Panc1 (cell line): ENCODE data around the gene MBLAC2. TPM values are rescaled to one million over a fixed set of nuclear protein-coding genes. Genes with fewer than 3 reads are reported as not detected.
A peak's percentile ranks its signal among the peaks of the same experiment; 100 is the strongest.

Experiments
- ATAC-seq: fragments of 200-7000 bp; cut with Tn5 transposase; 2 replicates; pipeline ENCODE4 v1.9.1; 2020; ENCODE audit warnings: mild to moderate bottlenecking, moderate library complexity
- Bru-seq: library from RNA; stranded (reverse); fragments of 400-500 nt; gene quantifications from one replicate; lab custom pipeline; 2021; lab: Mats Ljungman, UMichigan
- BruChase-seq, 2 experiments: library from RNA; stranded (reverse); fragments of 400-500 nt; gene quantifications; one replicate each; lab custom pipeline; 2021; lab: Mats Ljungman, UMichigan
- BruUV-seq: library from RNA; stranded (reverse); fragments of 400-500 nt; replicated peaks from 2 replicates; lab custom pipeline; 2021; lab: Mats Ljungman, UMichigan
- CTCF ChIA-PET: fragments of 300-600 bp; sonication (Branson Sonifier 250); formaldehyde crosslinking; loops from one replicate; lab custom pipeline; 2022; ENCODE audit warnings: antibody characterized with exemption; lab: Charles Lee
- POLR2A ChIA-PET: fragments of 300-600 bp; sonication (Branson Sonifier 250); formaldehyde crosslinking; loops from one replicate; lab custom pipeline; 2022; ENCODE audit warnings: antibody characterized with exemption; lab: Charles Lee
- DNase-seq: peaks from one replicate; pipeline ENCODE4 v3.0.0-alpha.2; 2010; ENCODE audit warnings: low read depth, low spot score
- H3K27ac ChIP-seq: 2 replicates; pipeline ENCODE4 v1.5.1; 2011; ENCODE audit warnings: mild to moderate bottlenecking, low read length, inconsistent platforms
- H3K27me3 ChIP-seq: fragments of 200-500 bp; sonication (Bioruptor generic); 2 replicates; pipeline ENCODE4 v1.6.0; 2014; ENCODE audit warnings: low read length, inconsistent platforms; ENCODE audit not compliant: control insufficient read depth, insufficient read depth
- H3K36me3 ChIP-seq: fragments of 200-500 bp; sonication (Bioruptor generic); 2 replicates; pipeline ENCODE4 v1.5.1; 2014; ENCODE audit warnings: inconsistent platforms, mild to moderate bottlenecking, low read length, moderate library complexity; ENCODE audit not compliant: control insufficient read depth, insufficient read depth
- H3K4me1 ChIP-seq: 2 replicates; pipeline ENCODE4 v1.5.1; 2011; ENCODE audit warnings: inconsistent platforms, mild to moderate bottlenecking, low read length, moderate library complexity; ENCODE audit not compliant: control insufficient read depth, insufficient read depth
- H3K4me3 ChIP-seq, 2 experiments: 2 replicates each; pipeline ENCODE4 v1.5.1; 2011 to 2012; ENCODE audit warnings: low read depth in 2 of 2, low read length in 2 of 2, mild to moderate bottlenecking in 2 of 2, inconsistent platforms in 1 of 2, moderate library complexity in 1 of 2
- H3K9me3 ChIP-seq: fragments of 200-500 bp; sonication (Bioruptor generic); 2 replicates; pipeline ENCODE4 v1.5.1; 2014; ENCODE audit warnings: low read depth, mild to moderate bottlenecking, inconsistent platforms, low read length, moderate library complexity; ENCODE audit not compliant: control insufficient read depth, insufficient read depth
- CTCF ChIP-seq: fragments of 450-650 bp; IDR thresholded peaks from 2 replicates; pipeline ENCODE4 v1.5.1; 2017; ENCODE audit warnings: mild to moderate bottlenecking
- POLR2AphosphoS5 ChIP-seq: IDR thresholded peaks from 2 replicates; pipeline ENCODE4 v1.6.1; 2012; ENCODE audit warnings: mild to moderate bottlenecking, low read depth, low read length, moderate library complexity
- REST ChIP-seq, 2 experiments: IDR thresholded peaks; 2 replicates each; pipeline ENCODE4 v1.6.1; 2011 to 2012; ENCODE audit warnings: low read depth in 2 of 2, control low read depth in 1 of 2, low read length in 1 of 2, mild to moderate bottlenecking in 1 of 2, moderate library complexity in 1 of 2; ENCODE audit not compliant: insufficient read depth in 1 of 2
- SIN3A ChIP-seq: IDR thresholded peaks from 2 replicates; pipeline ENCODE4 v1.6.1; 2012; ENCODE audit warnings: low read depth, mild to moderate bottlenecking, low read length, moderate library complexity, borderline replicate concordance; ENCODE audit not compliant: insufficient read depth
- TCF7L2 ChIP-seq: IDR thresholded peaks from 2 replicates; pipeline ENCODE4 v1.6.1; 2011; ENCODE audit warnings: mild to moderate bottlenecking, low read depth, low read length, inconsistent platforms
- in situ Hi-C: cut with HindIII; loops from 2 replicates; pipeline ENCODE4 v1.10.0; 2016; ENCODE audit warnings: low sequenced_read_pairs, low pct_unique_long_range_greater_than_20kb
- intact Hi-C: fragments of 100-400 bp; cut with micrococcal nuclease; formaldehyde crosslinking; loops from one replicate; pipeline ENCODE4 v1.10.0; 2022; ENCODE audit not compliant: unreplicated experiment
- long read RNA-seq: library from polyadenylated mRNA; unstranded; transcript quantifications from one replicate; pipeline ENCODE4 v2.0.0, GENCODE V29; 2021; ENCODE audit not compliant: unreplicated experiment
- polyA plus RNA-seq: library from polyadenylated mRNA; unstranded; fragments of >200 nt; gene quantifications from one replicate; pipeline ENCODE4 v1.2.1, GENCODE V29; 2012; ENCODE audit warnings: missing spikeins; ENCODE audit not compliant: insufficient read length
- total RNA-seq: library from RNA; stranded (reverse); gene quantifications from one replicate; pipeline ENCODE4 v1.2.1, GENCODE V29; 2021; ENCODE audit not compliant: unreplicated experiment

The MBLAC2 gene
- total RNA-seq, result 5.9 TPM
- 3.9 TPM for polyA plus RNA-seq
- percentile 67 among the genes with signal in this experiment for Bru-seq, nascent RNA
- BruChase-seq, experiment 1, labeled RNA remaining after a 2-hour chase, result percentile 83 among the genes with signal in this experiment
- percentile 61 among the genes with signal in this experiment for BruChase-seq, experiment 2, labeled RNA remaining after a 6-hour chase
- long read RNA-seq, full-length matches to known transcripts, result 16 of 16 reads
- long read RNA-seq, partial matches to known transcripts, result 0 of 16 reads
- long read RNA-seq, other reads (novel, unspliced or antisense), result 0 of 16 reads

- H3K4me3 ChIP-seq, result peak within 1 kb of the TSS; percentile 86 to 89
- TF ChIP-seq CTCF, result peak; percentile 39
- TF ChIP-seq TCF7L2, result 0 out of 2 replicates have a peak, but pooled peaks have one; percentile 37
- no peak for TF ChIP-seq REST (IDR thresholded peaks at IDR 0.05; ENCODE audit: insufficient read depth in 1 of 2, low read depth in 2 of 2, low read length in 1 of 2)
- peak; percentile 88 for TF ChIP-seq POLR2AphosphoS5
- POLR2A ChIA-PET, result no interaction called here
- no peaks in the 10 kb centered on the region for H3K9me3 ChIP-seq
- intact Hi-C loops, result no loop called here
- CTCF ChIA-PET, result no interaction called here
- peak; percentile 95 for ATAC-seq
- in situ Hi-C loops, result no loop called here
- peak; percentile 83 for DNase-seq
- no TSS peak for BruUV-seq
- H3K27ac ChIP-seq, result peak within 1 kb of the TSS; percentile 91
- H3K27me3 ChIP-seq, result no peaks in the 10 kb centered on the region
- H3K36me3 ChIP-seq, result no peaks in the 10 kb centered on the region; the same call in 1 of the 2 replicates
- H3K4me1 ChIP-seq, result peaks cover 19% of the 10 kb centered on the region
These were observed at the start of gene MBLAC2, which contains the start of gene POLR3G for GRCh38 chr5:90474235-90475107. TSS of gene MBLAC2 (minus strand) at chr5:90474771. CDS start at chr5:90474292, 479 bp downstream. TSS of gene POLR3G (plus strand) at chr5:90474864. CDS start at chr5:90485568, 10,704 bp downstream.

DNA sequence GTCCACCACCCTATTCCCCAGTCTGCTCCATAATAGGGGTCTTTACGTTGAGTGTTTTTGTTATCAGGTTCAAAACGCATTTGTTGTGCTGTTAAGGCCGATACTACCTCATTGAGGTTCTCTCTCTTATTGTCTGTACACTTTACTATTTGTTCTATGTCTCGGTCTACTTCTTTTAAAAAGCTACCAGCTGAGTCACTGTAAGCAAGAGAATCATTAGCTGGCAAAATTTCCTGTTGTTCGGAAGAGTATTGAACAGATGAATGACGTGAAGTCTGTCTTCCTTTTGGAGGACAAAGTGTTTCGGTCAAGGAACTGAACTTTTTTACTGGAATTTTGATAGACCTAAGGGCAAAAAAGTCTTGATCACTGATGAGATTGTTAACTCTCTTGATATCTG is 44.5 kb upstream of the MBLAC2 start:
- no peak overlapping the region for H3K4me3 ChIP-seq
- ChIA-PET CTCF (no interaction called here), POLR2A (no interaction called here)
- DNase-seq (no peak), ATAC-seq (no peak)
- intact Hi-C loops, result no loop called here
- BruUV-seq, result no TSS peak
- H3K9me3 ChIP-seq, result no peaks in the 10 kb centered on the region
- TF ChIP-seq CTCF, result no peak
- TF ChIP-seq REST (IDR thresholded peaks at IDR 0.05; ENCODE audit: insufficient read depth in 1 of 2, low read depth in 2 of 2, low read length in 1 of 2), result no peak
- no peak for TF ChIP-seq TCF7L2
- no peak for TF ChIP-seq SIN3A
- no peak for TF ChIP-seq POLR2AphosphoS5
- H3K4me1 ChIP-seq, result no peaks in the 10 kb centered on the region
- no peak overlapping the region for H3K27ac ChIP-seq
- H3K36me3 ChIP-seq, result peaks cover 22% of the 10 kb centered on the region; the same call in 1 of the 2 replicates
- H3K27me3 ChIP-seq, result no peaks in the 10 kb centered on the region
- in situ Hi-C loops, result no loop called here
